HCT116 (cell line): ENCODE measurements around the gene WIZ.

Source experiments
- CEBPB ChIP-seq: IDR thresholded peaks from 2 replicates; pipeline ENCODE4 v1.6.1; 2012; ENCODE audit warnings: low read depth
- EZH2 ChIP-seq: fragments of 200-600 bp; sonication (generic); IDR thresholded peaks from 2 replicates; pipeline ENCODE4 v1.6.1; 2017; ENCODE audit warnings: antibody characterized with exemption, mixed run types
- EZH2phosphoT487 ChIP-seq: fragments of 200-600 bp; IDR thresholded peaks from 2 replicates; pipeline ENCODE4 v1.6.1; 2018; ENCODE audit warnings: antibody characterized with exemption, borderline replicate concordance
- POLR2A ChIP-seq: IDR thresholded peaks from 2 replicates; pipeline ENCODE4 v1.7.0; 2011; ENCODE audit warnings: borderline replicate concordance; ENCODE audit not compliant: insufficient read depth, insufficient read length; ENCODE audit errors: extremely low read depth
- POLR2AphosphoS5 ChIP-seq: IDR thresholded peaks from 2 replicates; pipeline ENCODE4 v1.6.1; 2011; ENCODE audit warnings: mild to moderate bottlenecking, low read depth, low read length, moderate library complexity
- RAD21 ChIP-seq: IDR thresholded peaks from 2 replicates; pipeline ENCODE4 v1.6.1; 2012; ENCODE audit warnings: low read depth, mild to moderate bottlenecking
- ZFX ChIP-seq: fragments of 450-650 bp; IDR thresholded peaks from 2 replicates; pipeline ENCODE4 v1.6.1; 2017
- TF ChIP-seq, protein P1 (sequence below), 3 experiments: fragments of 200-600 bp in 1 of 3; sonication (generic) in 1 of 3; IDR thresholded peaks in 2 of 3; conservative IDR thresholded peaks in 1 of 3; 2 replicates each; pipeline ENCODE4 v1.5.1; 2012 to 2017; ENCODE audit warnings: low read depth in 2 of 3, low read length in 2 of 3, antibody characterized with exemption in 1 of 3, borderline replicate concordance in 1 of 3, control low read depth in 1 of 3, mild to moderate bottlenecking in 1 of 3, mixed read lengths in 1 of 3, mixed run types in 1 of 3, moderate library complexity in 1 of 3; ENCODE audit not compliant: insufficient read depth in 1 of 3
- TF ChIP-seq, protein P2 (sequence below): IDR thresholded peaks from 2 replicates; pipeline ENCODE4 v1.6.1; 2012
- TF ChIP-seq, protein P3 (sequence below): IDR thresholded peaks from 2 replicates; pipeline ENCODE4 v1.6.1; 2012

DNA sequence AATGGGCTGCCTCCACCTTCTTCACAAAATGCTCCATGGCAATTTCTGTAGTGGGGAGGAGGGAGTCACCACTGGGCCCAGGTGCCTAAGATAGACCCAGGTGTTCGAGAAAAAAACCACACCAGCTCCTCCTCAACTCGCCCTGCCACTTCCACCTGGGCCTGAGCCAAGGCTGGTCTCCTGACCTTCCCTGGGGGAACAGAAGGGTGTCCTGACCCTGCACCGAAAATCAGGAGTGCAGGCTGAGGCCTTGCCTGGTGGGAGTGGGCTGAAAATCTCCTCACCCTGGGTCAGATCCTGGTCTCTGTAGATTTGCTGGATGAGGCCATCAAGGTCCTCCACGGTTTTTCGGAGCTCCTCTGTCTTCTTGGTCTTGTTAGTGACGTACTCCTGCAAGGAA, 52.5 kb downstream of the WIZ start:
- TF ChIP-seq POLR2A (no peak), EZH2 (no peak), CEBPB (no peak), ZFX (no peak), EZH2phosphoT487 (no peak), POLR2AphosphoS5 (no peak), RAD21 (no peak)
- TF ChIP-seq, protein P1, sequence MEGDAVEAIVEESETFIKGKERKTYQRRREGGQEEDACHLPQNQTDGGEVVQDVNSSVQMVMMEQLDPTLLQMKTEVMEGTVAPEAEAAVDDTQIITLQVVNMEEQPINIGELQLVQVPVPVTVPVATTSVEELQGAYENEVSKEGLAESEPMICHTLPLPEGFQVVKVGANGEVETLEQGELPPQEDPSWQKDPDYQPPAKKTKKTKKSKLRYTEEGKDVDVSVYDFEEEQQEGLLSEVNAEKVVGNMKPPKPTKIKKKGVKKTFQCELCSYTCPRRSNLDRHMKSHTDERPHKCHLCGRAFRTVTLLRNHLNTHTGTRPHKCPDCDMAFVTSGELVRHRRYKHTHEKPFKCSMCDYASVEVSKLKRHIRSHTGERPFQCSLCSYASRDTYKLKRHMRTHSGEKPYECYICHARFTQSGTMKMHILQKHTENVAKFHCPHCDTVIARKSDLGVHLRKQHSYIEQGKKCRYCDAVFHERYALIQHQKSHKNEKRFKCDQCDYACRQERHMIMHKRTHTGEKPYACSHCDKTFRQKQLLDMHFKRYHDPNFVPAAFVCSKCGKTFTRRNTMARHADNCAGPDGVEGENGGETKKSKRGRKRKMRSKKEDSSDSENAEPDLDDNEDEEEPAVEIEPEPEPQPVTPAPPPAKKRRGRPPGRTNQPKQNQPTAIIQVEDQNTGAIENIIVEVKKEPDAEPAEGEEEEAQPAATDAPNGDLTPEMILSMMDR (IDR thresholded peaks at IDR 0.05 in 2 of 3, conservative IDR thresholded peaks at IDR 0.05 in 1 of 3; ENCODE audit: borderline replicate concordance in 1 of 3, insufficient read depth in 1 of 3, low read depth in 2 of 3, low read length in 2 of 3): no peak
- TF ChIP-seq, protein P2, sequence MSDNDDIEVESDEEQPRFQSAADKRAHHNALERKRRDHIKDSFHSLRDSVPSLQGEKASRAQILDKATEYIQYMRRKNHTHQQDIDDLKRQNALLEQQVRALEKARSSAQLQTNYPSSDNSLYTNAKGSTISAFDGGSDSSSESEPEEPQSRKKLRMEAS: no peak
- TF ChIP-seq, protein P3, sequence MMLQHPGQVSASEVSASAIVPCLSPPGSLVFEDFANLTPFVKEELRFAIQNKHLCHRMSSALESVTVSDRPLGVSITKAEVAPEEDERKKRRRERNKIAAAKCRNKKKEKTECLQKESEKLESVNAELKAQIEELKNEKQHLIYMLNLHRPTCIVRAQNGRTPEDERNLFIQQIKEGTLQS: no peak
